Uterus (tissue), 2 donors: ENCODE measurements around the gene SLX4IP.

Experiments
- POLR2A ChIP-seq, 2 donors: fragments of 450-650 bp; IDR thresholded peaks; one replicate each; pipeline ENCODE4 v1.6.1; 2016; ENCODE audit warnings: antibody characterized with exemption in 2 of 2, mild to moderate bottlenecking in 1 of 2, moderate library complexity in 1 of 2
- TF ChIP-seq, protein P1 (sequence below), 4 experiments: fragments of 200-600 bp in 2 of 4; fragments of 450-650 bp in 2 of 4; sonication (generic) in 2 of 4; IDR thresholded peaks; one replicate each; pipeline ENCODE4 v1.5.1; 2016 to 2019; ENCODE audit warnings: antibody characterized with exemption in 4 of 4, mild to moderate bottlenecking in 2 of 4, moderate library complexity in 1 of 4

DNA sequence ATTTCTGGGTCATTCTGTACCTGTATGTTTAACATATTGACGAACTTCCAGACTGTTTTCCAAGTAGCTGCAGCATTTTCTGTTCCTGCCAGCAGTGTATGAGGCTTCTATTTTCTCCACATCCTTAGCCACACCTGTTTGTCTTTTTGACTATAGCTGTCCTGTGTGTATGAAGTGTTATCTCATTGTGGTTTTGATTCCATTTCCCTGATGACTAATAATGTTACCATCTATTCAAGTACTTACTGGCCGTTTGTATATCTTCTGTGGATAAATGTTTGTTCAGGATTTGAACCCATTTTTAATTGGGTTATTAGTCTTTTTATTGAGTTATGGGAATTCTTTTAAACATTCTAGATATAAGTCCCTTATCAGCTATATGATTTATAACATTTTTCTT lies 143.5 kb downstream of the SLX4IP start:
- TF ChIP-seq, protein P1, sequence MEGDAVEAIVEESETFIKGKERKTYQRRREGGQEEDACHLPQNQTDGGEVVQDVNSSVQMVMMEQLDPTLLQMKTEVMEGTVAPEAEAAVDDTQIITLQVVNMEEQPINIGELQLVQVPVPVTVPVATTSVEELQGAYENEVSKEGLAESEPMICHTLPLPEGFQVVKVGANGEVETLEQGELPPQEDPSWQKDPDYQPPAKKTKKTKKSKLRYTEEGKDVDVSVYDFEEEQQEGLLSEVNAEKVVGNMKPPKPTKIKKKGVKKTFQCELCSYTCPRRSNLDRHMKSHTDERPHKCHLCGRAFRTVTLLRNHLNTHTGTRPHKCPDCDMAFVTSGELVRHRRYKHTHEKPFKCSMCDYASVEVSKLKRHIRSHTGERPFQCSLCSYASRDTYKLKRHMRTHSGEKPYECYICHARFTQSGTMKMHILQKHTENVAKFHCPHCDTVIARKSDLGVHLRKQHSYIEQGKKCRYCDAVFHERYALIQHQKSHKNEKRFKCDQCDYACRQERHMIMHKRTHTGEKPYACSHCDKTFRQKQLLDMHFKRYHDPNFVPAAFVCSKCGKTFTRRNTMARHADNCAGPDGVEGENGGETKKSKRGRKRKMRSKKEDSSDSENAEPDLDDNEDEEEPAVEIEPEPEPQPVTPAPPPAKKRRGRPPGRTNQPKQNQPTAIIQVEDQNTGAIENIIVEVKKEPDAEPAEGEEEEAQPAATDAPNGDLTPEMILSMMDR (IDR thresholded peaks at IDR 0.05): no peak
- TF ChIP-seq POLR2A (IDR thresholded peaks at IDR 0.05): no peak
